HL-60 (cell line): Measurements from ENCODE around the gene ARNT2.

ENCODE experiments used
- GABPA ChIP-seq: IDR thresholded peaks from 2 replicates; pipeline ENCODE4 v1.6.1; 2012; ENCODE audit warnings: low read depth
- POLR2AphosphoS5 ChIP-seq: IDR thresholded peaks from 2 replicates; pipeline ENCODE4 v1.6.1; 2012; ENCODE audit warnings: low read depth
- TF ChIP-seq, protein P1 (sequence below): IDR thresholded peaks from one replicate; pipeline ENCODE4 v1.5.1; 2011; ENCODE audit warnings: low read length, control low read depth, inconsistent platforms; ENCODE audit not compliant: insufficient read depth
- TF ChIP-seq, protein P2 (sequence below): IDR thresholded peaks from 2 replicates; pipeline ENCODE4 v1.6.1; 2012; ENCODE audit warnings: low read depth; ENCODE audit not compliant: insufficient replicate concordance

DNA sequence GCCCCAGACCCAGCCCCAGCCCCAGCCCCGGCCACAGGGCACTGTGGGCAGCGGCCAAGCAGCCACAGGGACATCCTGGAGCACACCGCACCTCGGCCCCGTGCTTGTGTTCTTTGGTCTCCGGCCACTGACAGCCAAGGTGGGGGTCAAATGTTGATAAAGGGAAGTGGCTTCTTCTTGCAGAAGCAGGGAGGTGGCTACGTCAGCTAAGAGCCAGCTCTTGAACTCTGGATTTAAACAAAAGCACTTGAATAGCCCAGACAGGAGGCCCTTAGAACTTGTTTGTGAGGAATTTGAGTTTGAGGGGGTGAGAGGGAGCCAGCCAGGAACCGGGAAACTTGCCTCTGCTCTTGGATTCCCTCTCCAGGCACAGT, 155.1 kb downstream of the ARNT2 start:
- TF ChIP-seq, protein P1, sequence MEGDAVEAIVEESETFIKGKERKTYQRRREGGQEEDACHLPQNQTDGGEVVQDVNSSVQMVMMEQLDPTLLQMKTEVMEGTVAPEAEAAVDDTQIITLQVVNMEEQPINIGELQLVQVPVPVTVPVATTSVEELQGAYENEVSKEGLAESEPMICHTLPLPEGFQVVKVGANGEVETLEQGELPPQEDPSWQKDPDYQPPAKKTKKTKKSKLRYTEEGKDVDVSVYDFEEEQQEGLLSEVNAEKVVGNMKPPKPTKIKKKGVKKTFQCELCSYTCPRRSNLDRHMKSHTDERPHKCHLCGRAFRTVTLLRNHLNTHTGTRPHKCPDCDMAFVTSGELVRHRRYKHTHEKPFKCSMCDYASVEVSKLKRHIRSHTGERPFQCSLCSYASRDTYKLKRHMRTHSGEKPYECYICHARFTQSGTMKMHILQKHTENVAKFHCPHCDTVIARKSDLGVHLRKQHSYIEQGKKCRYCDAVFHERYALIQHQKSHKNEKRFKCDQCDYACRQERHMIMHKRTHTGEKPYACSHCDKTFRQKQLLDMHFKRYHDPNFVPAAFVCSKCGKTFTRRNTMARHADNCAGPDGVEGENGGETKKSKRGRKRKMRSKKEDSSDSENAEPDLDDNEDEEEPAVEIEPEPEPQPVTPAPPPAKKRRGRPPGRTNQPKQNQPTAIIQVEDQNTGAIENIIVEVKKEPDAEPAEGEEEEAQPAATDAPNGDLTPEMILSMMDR: no peak
- TF ChIP-seq GABPA (no peak), POLR2AphosphoS5 (no peak)
- TF ChIP-seq, protein P2, sequence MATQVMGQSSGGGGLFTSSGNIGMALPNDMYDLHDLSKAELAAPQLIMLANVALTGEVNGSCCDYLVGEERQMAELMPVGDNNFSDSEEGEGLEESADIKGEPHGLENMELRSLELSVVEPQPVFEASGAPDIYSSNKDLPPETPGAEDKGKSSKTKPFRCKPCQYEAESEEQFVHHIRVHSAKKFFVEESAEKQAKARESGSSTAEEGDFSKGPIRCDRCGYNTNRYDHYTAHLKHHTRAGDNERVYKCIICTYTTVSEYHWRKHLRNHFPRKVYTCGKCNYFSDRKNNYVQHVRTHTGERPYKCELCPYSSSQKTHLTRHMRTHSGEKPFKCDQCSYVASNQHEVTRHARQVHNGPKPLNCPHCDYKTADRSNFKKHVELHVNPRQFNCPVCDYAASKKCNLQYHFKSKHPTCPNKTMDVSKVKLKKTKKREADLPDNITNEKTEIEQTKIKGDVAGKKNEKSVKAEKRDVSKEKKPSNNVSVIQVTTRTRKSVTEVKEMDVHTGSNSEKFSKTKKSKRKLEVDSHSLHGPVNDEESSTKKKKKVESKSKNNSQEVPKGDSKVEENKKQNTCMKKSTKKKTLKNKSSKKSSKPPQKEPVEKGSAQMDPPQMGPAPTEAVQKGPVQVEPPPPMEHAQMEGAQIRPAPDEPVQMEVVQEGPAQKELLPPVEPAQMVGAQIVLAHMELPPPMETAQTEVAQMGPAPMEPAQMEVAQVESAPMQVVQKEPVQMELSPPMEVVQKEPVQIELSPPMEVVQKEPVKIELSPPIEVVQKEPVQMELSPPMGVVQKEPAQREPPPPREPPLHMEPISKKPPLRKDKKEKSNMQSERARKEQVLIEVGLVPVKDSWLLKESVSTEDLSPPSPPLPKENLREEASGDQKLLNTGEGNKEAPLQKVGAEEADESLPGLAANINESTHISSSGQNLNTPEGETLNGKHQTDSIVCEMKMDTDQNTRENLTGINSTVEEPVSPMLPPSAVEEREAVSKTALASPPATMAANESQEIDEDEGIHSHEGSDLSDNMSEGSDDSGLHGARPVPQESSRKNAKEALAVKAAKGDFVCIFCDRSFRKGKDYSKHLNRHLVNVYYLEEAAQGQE: no peak
